Endothelial cell of umbilical vein (primary cell): ENCODE measurements around the gene SBK1. TPM values are rescaled to one million over a fixed set of nuclear protein-coding genes. Genes with fewer than 3 reads are reported as not detected.

Experiments
- BruUV-seq: library from RNA; stranded (reverse); fragments of 400-500 nt; replicated peaks from 2 replicates; lab custom pipeline; 2021; lab: Mats Ljungman, UMichigan
- CTCF ChIA-PET: fragments of 300-600, 350-600 bp; sonication (Branson Sonifier 250); formaldehyde crosslinking; loops from one replicate; lab custom pipeline; 2021; ENCODE audit warnings: antibody characterized with exemption, inconsistent platforms; lab: Charles Lee
- POLR2A ChIA-PET: fragments of 300-600, 350-600 bp; sonication (Branson Sonifier 250); formaldehyde crosslinking; loops from one replicate; lab custom pipeline; 2021; ENCODE audit warnings: antibody characterized with exemption, inconsistent platforms; lab: Charles Lee
- DNase-seq: peaks from one replicate; pipeline ENCODE4 v3.0.0-alpha.2; 2011; ENCODE audit warnings: low read depth, low spot score
- FAIRE-seq: peaks from 2 replicates; lab custom pipeline; 2011; peaks lifted over from hg19 to GRCh38; lab: Jason Lieb, UNC
- H2AFZ ChIP-seq: 2 replicates; pipeline ENCODE4 v1.6.0; 2012; ENCODE audit warnings: low read depth, low read length, control low read depth, inconsistent platforms
- H3K27ac ChIP-seq: 2 replicates; pipeline ENCODE4 v1.5.1; 2011; ENCODE audit warnings: low read depth, mild to moderate bottlenecking, control low read depth, low read length, moderate library complexity; ENCODE audit not compliant: insufficient read depth
- H3K27me3 ChIP-seq, 2 experiments: 2 replicates each; pipeline versions ENCODE4 v1.6.0 to v1.6.1; 2011; ENCODE audit warnings: low read length in 2 of 2, mixed read lengths in 1 of 2; ENCODE audit not compliant: control insufficient read depth in 2 of 2, insufficient read depth in 2 of 2
- H3K36me3 ChIP-seq, 2 experiments: 2 replicates in 1 of 2; 3 replicates in 1 of 2; pipeline ENCODE4 v1.5.1; 2011; ENCODE audit warnings: low read length in 2 of 2, mild to moderate bottlenecking in 1 of 2, moderate library complexity in 1 of 2; ENCODE audit not compliant: control insufficient read depth in 2 of 2, insufficient read depth in 2 of 2; ENCODE audit errors: extremely low read depth in 1 of 2
- H3K4me1 ChIP-seq: 3 replicates; pipeline ENCODE4 v1.5.1; 2011; ENCODE audit warnings: mild to moderate bottlenecking, low read length; ENCODE audit not compliant: control insufficient read depth, insufficient read depth; ENCODE audit errors: extremely low read depth
- H3K4me2 ChIP-seq: 2 replicates; pipeline ENCODE4 v1.6.1; 2011; ENCODE audit warnings: low read length, control low read depth, mixed read lengths; ENCODE audit not compliant: insufficient read depth
- H3K4me3 ChIP-seq, 3 experiments: fragments of 200-600 bp in 1 of 3; sonication (generic), shearing (Covaris generic) in 1 of 3; replicated peaks in 1 of 3; 2 replicates each; pipeline ENCODE4 v1.5.1; 2011 to 2016; ENCODE audit warnings: control low read depth in 3 of 3, low read length in 3 of 3, mild to moderate bottlenecking in 2 of 3, inconsistent platforms in 1 of 3, low read depth in 1 of 3, moderate library complexity in 1 of 3; ENCODE audit not compliant: insufficient read depth in 1 of 3
- H3K79me2 ChIP-seq: 2 replicates; pipeline ENCODE4 v1.6.0; 2012; ENCODE audit warnings: low read length, inconsistent platforms; ENCODE audit not compliant: control insufficient read depth, insufficient read depth
- H3K9ac ChIP-seq: replicated peaks from 2 replicates; pipeline ENCODE3; 2011; ENCODE audit warnings: low read length, control low read depth; ENCODE audit not compliant: insufficient read depth; ENCODE audit errors: extremely low read depth
- H3K9me1 ChIP-seq: replicated peaks from 3 replicates; pipeline ENCODE4 v1.6.0; 2011; ENCODE audit warnings: mild to moderate bottlenecking, low read length; ENCODE audit not compliant: control insufficient read depth, insufficient read depth; ENCODE audit errors: extremely low read depth
- H3K9me3 ChIP-seq: replicated peaks from 2 replicates; pipeline ENCODE4 v1.5.1; 2012; ENCODE audit warnings: low read length, inconsistent platforms; ENCODE audit not compliant: control insufficient read depth, insufficient read depth
- H4K20me1 ChIP-seq: replicated peaks from 2 replicates; pipeline ENCODE3; 2011; ENCODE audit warnings: mild to moderate bottlenecking, low read length; ENCODE audit not compliant: control insufficient read depth, insufficient read depth; ENCODE audit errors: extremely low read depth
- CTCF ChIP-seq, 2 donors: IDR thresholded peaks; 1 replicate in 1 of 2; 2 replicates in 1 of 2; pipeline ENCODE4 v1.5.1; 2011; ENCODE audit warnings: low read length in 2 of 2, mild to moderate bottlenecking in 2 of 2, moderate library complexity in 2 of 2, control low read depth in 1 of 2, inconsistent platforms in 1 of 2, low read depth in 1 of 2; ENCODE audit not compliant: insufficient read depth in 1 of 2; ENCODE audit errors: extremely low read depth in 1 of 2
- EZH2 ChIP-seq: IDR thresholded peaks from 2 replicates; pipeline ENCODE4 v1.6.1; 2012; ENCODE audit warnings: borderline replicate concordance, low read depth, mild to moderate bottlenecking, moderate library complexity, low read length, inconsistent platforms; ENCODE audit not compliant: severe bottlenecking
- FOS ChIP-seq: IDR thresholded peaks from 2 replicates; pipeline ENCODE4 v1.6.1; 2011; ENCODE audit warnings: mild to moderate bottlenecking, low read length, moderate library complexity, borderline replicate concordance; ENCODE audit not compliant: insufficient read depth
- GATA2 ChIP-seq: IDR thresholded peaks from 2 replicates; pipeline ENCODE4 v1.7.0; 2011; ENCODE audit warnings: low read depth, mild to moderate bottlenecking, moderate library complexity, mixed read lengths, low read length; ENCODE audit not compliant: insufficient read length, insufficient read depth
- JUN ChIP-seq: IDR thresholded peaks from 2 replicates; pipeline ENCODE4 v1.6.1; 2011; ENCODE audit warnings: borderline replicate concordance, low read depth; ENCODE audit not compliant: insufficient read length, insufficient read depth
- MYC ChIP-seq: IDR thresholded peaks from one replicate; pipeline ENCODE4 v1.6.1; 2011; ENCODE audit warnings: mild to moderate bottlenecking, low read depth, low read length
- POLR2A ChIP-seq: IDR thresholded peaks from 2 replicates; pipeline ENCODE4 v1.6.1; 2012; ENCODE audit warnings: low read depth, mild to moderate bottlenecking, control low read depth, low read length
- POLR2AphosphoS5 ChIP-seq: IDR thresholded peaks from 2 replicates; pipeline ENCODE4 v1.6.1; 2012; ENCODE audit warnings: low read depth, mild to moderate bottlenecking, control low read depth, low read length, moderate library complexity; ENCODE audit not compliant: insufficient read depth
- dilution Hi-C: fragments of 300-500 bp; cut with MboI; formaldehyde crosslinking; loops from one replicate; pipeline ENCODE4 v1.15.0; 2019; ENCODE audit warnings: low sequenced_read_pairs; ENCODE audit not compliant: extremely low pct_ligation_motif_present
- intact Hi-C: fragments of 100-400 bp; cut with micrococcal nuclease; formaldehyde crosslinking; loops from one replicate; pipeline ENCODE4 v1.10.0; 2022
- polyA plus RNA-seq, 4 experiments: library from polyadenylated mRNA; depleted of rRNA in 3 of 4; stranded (reverse) in 3 of 4; unstranded in 1 of 4; fragments of >200 nt; gene quantifications; 2 replicates each; pipeline versions ENCODE4 v1.2.1 to v1.2.3, GENCODE V29; 2011 to 2012; ENCODE audit warnings: missing spikeins in 1 of 4
- total RNA-seq: library from RNA; stranded (reverse); gene quantifications from 2 replicates; pipeline ENCODE4 v1.2.3, GENCODE V29; 2021
- TF ChIP-seq, protein P1 (sequence below): IDR thresholded peaks from 2 replicates; pipeline ENCODE4 v1.6.1; 2011; ENCODE audit not compliant: insufficient read depth, insufficient read length

The SBK1 gene
- total and polyA plus RNA-seq, 2 donors (not counting 3 experiments of a cell fraction or from before 2014, with no cell fraction given): 0.19 to 0.51 TPM

- H4K20me1 ChIP-seq: no peaks in the 10 kb centered on the region
- H3K4me3 ChIP-seq: no peak overlapping the region
- peaks cover 2% of the 10 kb centered on the region for H3K4me1 ChIP-seq
- peaks cover 0 to 2% of the 10 kb centered on the region in 2 experiments for H3K27me3 ChIP-seq
- intact Hi-C loops (no loop called here), dilution Hi-C loops (no loop called here)
- no peak overlapping the region for H3K4me2 ChIP-seq
- ChIA-PET POLR2A (no interaction called here), CTCF (interaction anchor here (1.4 to 1.5 kb wide), 2 partner anchors 42 to 47 kb away, joined by 4 to 10 read pairs; no protein-coding TSS in a partner anchor)
- no peak for DNase-seq
- no peak overlapping the region for H3K27ac ChIP-seq
- H3K36me3 ChIP-seq: no peaks in the 10 kb centered on the region
- no peaks in the 10 kb centered on the region for H3K79me2 ChIP-seq
- no peak for TF ChIP-seq CTCF (IDR thresholded peaks at IDR 0.05; ENCODE audit: extremely low read depth in 1 of 2, insufficient read depth in 1 of 2, low read depth in 1 of 2, low read length in 2 of 2)
- no peak for TF ChIP-seq POLR2A
- no peak for TF ChIP-seq FOS
- no peak for TF ChIP-seq GATA2
- TF ChIP-seq POLR2AphosphoS5: no peak
- TF ChIP-seq, protein P1, sequence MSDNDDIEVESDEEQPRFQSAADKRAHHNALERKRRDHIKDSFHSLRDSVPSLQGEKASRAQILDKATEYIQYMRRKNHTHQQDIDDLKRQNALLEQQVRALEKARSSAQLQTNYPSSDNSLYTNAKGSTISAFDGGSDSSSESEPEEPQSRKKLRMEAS: no peak
- no peak for TF ChIP-seq JUN
- TF ChIP-seq MYC: no peak
- TF ChIP-seq EZH2: no peak
- no peaks in the 10 kb centered on the region for H3K9me1 ChIP-seq
- no peak overlapping the region for H3K9ac ChIP-seq
- no TSS peak for BruUV-seq
- no peak overlapping the region for H2AFZ ChIP-seq
- no peaks in the 10 kb centered on the region for H3K9me3 ChIP-seq
- no peak for FAIRE-seq
Measured at GRCh38 chr16:28274676-28275075, 17.6 kb upstream of the SBK1 start.
